ENCODE data around the gene ZSCAN29. TPM values are rescaled to one million over a fixed set of nuclear protein-coding genes. Genes with fewer than 3 reads are reported as not detected.
A peak's percentile ranks its signal among the peaks of the same experiment; 100 is the strongest.

ZSCAN29 gene
- total RNA-seq, 1 donor from 2014 or later: 27.8 TPM

- Mint-ChIP-seq H3K36me3 (ENCODE audit: low read depth, unreplicated experiment) (peaks cover 13% of the 10 kb centered on the region), H3K27ac (ENCODE audit: unreplicated experiment) (no peak overlapping the region), H3K27me3 (ENCODE audit: low read depth, unreplicated experiment) (no peaks in the 10 kb centered on the region), H3K4me1 (ENCODE audit: low read depth, unreplicated experiment) (no peaks in the 10 kb centered on the region), H3K9me3 (ENCODE audit: unreplicated experiment) (no peaks in the 10 kb centered on the region), H3K4me3 (ENCODE audit: unreplicated experiment) (no peak overlapping the region)
- Histone ChIP-seq H3K4me2 (ENCODE audit: low read length) (no peak overlapping the region), H3K4me1 (ENCODE audit: insufficient read depth, low read length) (no peaks in the 10 kb centered on the region), H3K36me3 (ENCODE audit: insufficient read depth, low read length) (peaks cover 19% of the 10 kb centered on the region), H3K4me3 (ENCODE audit: insufficient read depth, low read depth, low read length) (no peak overlapping the region), H3K79me2 (ENCODE audit: insufficient read depth, low read length) (peaks cover 9% of the 10 kb centered on the region), H3K27me3 (ENCODE audit: insufficient read depth, low read length) (no peaks in the 10 kb centered on the region), H2AFZ (ENCODE audit: low read depth, low read length) (no peak overlapping the region), H3K9ac (ENCODE audit: low read length) (no peak overlapping the region), H4K20me1 (ENCODE audit: insufficient read depth, low read length) (peaks cover 5% of the 10 kb centered on the region), H3K27ac (ENCODE audit: low read depth, low read length) (no peak overlapping the region), H3K9me3 (ENCODE audit: insufficient read depth, low read depth, low read length) (no peaks in the 10 kb centered on the region)
- FAIRE-seq: no peak
- no peak for DNase-seq (ENCODE audit: low read depth)
- TF ChIP-seq CTCF (IDR thresholded peaks at IDR 0.05; ENCODE audit: insufficient read depth, low read depth, low read length): no peak
- no peak for TF ChIP-seq EZH2 (IDR thresholded peaks at IDR 0.05; ENCODE audit: insufficient read depth, low read length)
These were observed 7.8 kb upstream of the ZSCAN29 start for GRCh38 chr15:43378601-43379000.

GRCh38 chr15:43376017-43376705, 5.3 kb upstream of the ZSCAN29 start:
- DNase-seq (ENCODE audit: low read depth): no peak
- Histone ChIP-seq H3K36me3 (ENCODE audit: insufficient read depth, low read length) (peaks cover 16% of the 10 kb centered on the region), H3K27me3 (ENCODE audit: insufficient read depth, low read length) (no peaks in the 10 kb centered on the region), H3K4me1 (ENCODE audit: insufficient read depth, low read length) (peaks cover 5% of the 10 kb centered on the region), H3K4me3 (ENCODE audit: insufficient read depth, low read depth, low read length) (no peak overlapping the region), H3K79me2 (ENCODE audit: insufficient read depth, low read length) (peaks cover 25% of the 10 kb centered on the region), H3K9me3 (ENCODE audit: insufficient read depth, low read depth, low read length) (no peaks in the 10 kb centered on the region), H4K20me1 (ENCODE audit: insufficient read depth, low read length) (peaks cover 5% of the 10 kb centered on the region), H3K27ac (ENCODE audit: low read depth, low read length) (no peak overlapping the region), H2AFZ (ENCODE audit: low read depth, low read length) (no peak overlapping the region), H3K4me2 (ENCODE audit: low read length) (no peak overlapping the region), H3K9ac (ENCODE audit: low read length) (no peak overlapping the region)
- peak; percentile 69 for TF ChIP-seq CTCF (IDR thresholded peaks at IDR 0.05; ENCODE audit: insufficient read depth, low read depth, low read length)
- TF ChIP-seq EZH2 (IDR thresholded peaks at IDR 0.05; ENCODE audit: insufficient read depth, low read length): no peak
- H3K27ac Mint-ChIP-seq (ENCODE audit: unreplicated experiment): peak overlapping the region; percentile 12
- no peaks in the 10 kb centered on the region for H3K27me3 Mint-ChIP-seq (ENCODE audit: low read depth, unreplicated experiment)
- H3K4me3 Mint-ChIP-seq (ENCODE audit: unreplicated experiment): no peak overlapping the region
- H3K9me3 Mint-ChIP-seq (ENCODE audit: unreplicated experiment): no peaks in the 10 kb centered on the region
- FAIRE-seq: no peak
- H3K36me3 Mint-ChIP-seq (ENCODE audit: low read depth, unreplicated experiment): peaks cover 10% of the 10 kb centered on the region
- no peaks in the 10 kb centered on the region for H3K4me1 Mint-ChIP-seq (ENCODE audit: low read depth, unreplicated experiment)

DNA sequence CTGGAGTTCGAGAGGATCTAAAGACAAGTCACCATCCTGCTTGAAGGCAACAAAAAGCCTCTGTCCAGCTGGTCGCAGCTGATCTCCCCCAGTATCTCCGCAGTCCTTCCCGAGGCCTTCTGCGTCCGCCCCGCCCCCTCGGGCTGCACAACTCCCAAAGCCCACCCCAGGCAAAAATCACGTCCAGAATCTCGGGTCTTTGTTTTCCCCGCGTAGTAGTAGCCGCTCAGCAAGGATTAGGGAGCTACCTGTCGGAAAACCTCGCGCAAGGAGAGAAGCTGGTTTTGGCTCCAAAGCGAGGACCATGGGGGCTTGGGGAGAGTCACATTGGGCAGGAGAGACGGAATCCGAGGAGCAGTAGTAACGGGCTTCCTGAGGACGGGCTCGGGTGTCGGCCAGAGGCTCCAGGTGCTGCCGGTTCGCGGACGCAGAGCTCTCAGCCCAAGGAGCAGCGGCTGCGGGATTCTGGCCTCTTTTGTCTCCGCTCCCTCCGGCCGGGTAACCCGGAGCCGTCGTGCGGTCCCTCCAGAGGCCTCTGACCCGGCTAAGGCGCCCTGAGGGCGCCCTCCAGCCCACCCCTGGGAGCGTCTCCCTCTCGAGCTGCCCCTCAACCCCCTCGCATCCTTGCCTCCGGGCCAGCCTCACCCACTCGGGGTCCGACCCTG, 401 bp downstream of the ZSCAN29 start:
- Histone ChIP-seq H2AFZ (ENCODE audit: low read depth, low read length) (peak overlapping the region; percentile 93), H3K4me1 (ENCODE audit: insufficient read depth, low read length) (peaks cover 10% of the 10 kb centered on the region), H3K36me3 (ENCODE audit: insufficient read depth, low read length) (no peaks in the 10 kb centered on the region), H3K9me3 (ENCODE audit: insufficient read depth, low read depth, low read length) (no peaks in the 10 kb centered on the region), H3K27ac (ENCODE audit: low read depth, low read length) (peak overlapping the region; percentile 13), H3K9ac (ENCODE audit: low read length) (peak overlapping the region; percentile 86), H3K79me2 (ENCODE audit: insufficient read depth, low read length) (peaks cover 49% of the 10 kb centered on the region), H3K4me2 (ENCODE audit: low read length) (peak overlapping the region; percentile 95), H3K4me3 (ENCODE audit: insufficient read depth, low read depth, low read length) (peak overlapping the region; percentile 86), H4K20me1 (ENCODE audit: insufficient read depth, low read length) (peaks cover 12% of the 10 kb centered on the region), H3K27me3 (ENCODE audit: insufficient read depth, low read length) (no peaks in the 10 kb centered on the region)
- H3K9me3 Mint-ChIP-seq (ENCODE audit: unreplicated experiment): no peaks in the 10 kb centered on the region
- H3K4me1 Mint-ChIP-seq (ENCODE audit: low read depth, unreplicated experiment): peaks cover 11% of the 10 kb centered on the region
- peak overlapping the region; percentile 77 for H3K27ac Mint-ChIP-seq (ENCODE audit: unreplicated experiment)
- DNase-seq (ENCODE audit: low read depth) (peak; percentile 19), FAIRE-seq (no peak)
- TF ChIP-seq EZH2 (IDR thresholded peaks at IDR 0.05; ENCODE audit: insufficient read depth, low read length) (no peak), CTCF (IDR thresholded peaks at IDR 0.05; ENCODE audit: insufficient read depth, low read depth, low read length) (no peak)
- H3K4me3 Mint-ChIP-seq (ENCODE audit: unreplicated experiment): peak overlapping the region; percentile 97
- H3K27me3 Mint-ChIP-seq (ENCODE audit: low read depth, unreplicated experiment): no peaks in the 10 kb centered on the region
- H3K36me3 Mint-ChIP-seq (ENCODE audit: low read depth, unreplicated experiment): peaks cover 30% of the 10 kb centered on the region

Measured in astrocyte (in vitro differentiated cells and primary cell).